CD4-positive, alpha-beta T cell (primary cell): ENCODE measurements around the gene ADCY7. TPM values are rescaled to one million over a fixed set of nuclear protein-coding genes. Genes with fewer than 3 reads are reported as not detected.

Experiments used
- ATAC-seq: fragments of 200-7000 bp; cut with Tn5 transposase; one replicate; pipeline ENCODE4 v1.10.0; 2022; ENCODE audit warnings: mild to moderate bottlenecking; ENCODE audit not compliant: poor library complexity
- CTCF ChIA-PET: fragments of 350-600 bp; sonication (Branson Sonifier 250); formaldehyde crosslinking; loops from one replicate; lab custom pipeline; 2021; ENCODE audit warnings: antibody characterized with exemption, inconsistent platforms; lab: Charles Lee
- POLR2A ChIA-PET: fragments of 350-600 bp; sonication (Branson Sonifier 250); formaldehyde crosslinking; loops from one replicate; lab custom pipeline; 2021; ENCODE audit warnings: antibody characterized with exemption, inconsistent platforms; lab: Charles Lee
- DNase-seq, 14 experiments: peaks; one replicate each; pipeline ENCODE4 v3.0.0-alpha.2; 2013 to 2020; ENCODE audit warnings: mixed read lengths in 2 of 14
- H3K27ac ChIP-seq, 2 donors: one replicate each; pipeline versions ENCODE4 v1.5.1 to v1.7.0; 2013; ENCODE audit warnings: low read length in 2 of 2, low read depth in 1 of 2, mild to moderate bottlenecking in 1 of 2
- H3K27me3 ChIP-seq, 2 experiments: 1 replicate in 1 of 2; 2 replicates in 1 of 2; pipeline versions ENCODE4 v1.6.1 to v1.7.0; 2013; ENCODE audit warnings: low read length in 2 of 2, control low read depth in 1 of 2, mild to moderate bottlenecking in 1 of 2, moderate library complexity in 1 of 2; ENCODE audit not compliant: insufficient read depth in 2 of 2, control insufficient read depth in 1 of 2
- H3K36me3 ChIP-seq: one replicate; pipeline ENCODE4 v1.6.1; 2013; ENCODE audit warnings: low read length, control low read depth; ENCODE audit not compliant: insufficient read depth
- H3K4me1 ChIP-seq: one replicate; pipeline ENCODE4 v1.6.1; 2013; ENCODE audit warnings: low read length, control low read depth; ENCODE audit not compliant: insufficient read depth
- H3K4me3 ChIP-seq: one replicate; pipeline ENCODE4 v1.5.1; 2013; ENCODE audit warnings: mild to moderate bottlenecking, low read length, moderate library complexity
- H3K9me3 ChIP-seq, 2 experiments: 1 replicate in 1 of 2; 2 replicates in 1 of 2; pipeline versions ENCODE4 v1.6.1 to v1.7.0; 2013; ENCODE audit warnings: low read length in 2 of 2, mild to moderate bottlenecking in 2 of 2, control low read depth in 1 of 2, moderate library complexity in 1 of 2; ENCODE audit not compliant: control insufficient read depth in 1 of 2, insufficient read depth in 1 of 2
- H3K27ac Mint-ChIP-seq: one replicate; pipeline ENCODE4 v1.8.0; 2020; ENCODE audit warnings: mixed read lengths
- H3K27me3 Mint-ChIP-seq: one replicate; pipeline ENCODE4 v1.8.0; 2021; ENCODE audit warnings: mixed read lengths
- H3K36me3 Mint-ChIP-seq: one replicate; pipeline ENCODE4 v1.8.0; 2021; ENCODE audit warnings: low read depth, mixed read lengths
- H3K4me1 Mint-ChIP-seq: one replicate; pipeline ENCODE4 v1.8.0; 2021; ENCODE audit warnings: low read depth, mixed read lengths
- H3K4me3 Mint-ChIP-seq: one replicate; pipeline ENCODE4 v1.8.0; 2020; ENCODE audit warnings: mild to moderate bottlenecking, mixed read lengths
- H3K9me3 Mint-ChIP-seq: one replicate; pipeline ENCODE4 v1.8.0; 2020; ENCODE audit warnings: mixed read lengths
- CTCF ChIP-seq: fragments of 200-600 bp; IDR thresholded peaks from one replicate; pipeline ENCODE4 v1.8.0; 2022; ENCODE audit warnings: antibody characterized with exemption, mild to moderate bottlenecking
- intact Hi-C, 2 experiments: fragments of 100-400 bp; cut with DNase I in 1 of 2; cut with micrococcal nuclease in 1 of 2; formaldehyde crosslinking; loops; one replicate each; pipeline versions ENCODE4 v1.15.1 to v1.9.0; 2023 to 2025; cut with DNase I, micrococcal nuclease
- total RNA-seq, 174 experiments: library from RNA in 2 of 174; stranded (reverse) in 2 of 174; gene quantifications; one replicate each; pipeline ENCODE4 v1.2.3 and lab custom pipeline; 2021 to 2026

ADCY7 gene
- total RNA-seq, 2 experiments from 2014 or later, result 136 to 147 TPM

GRCh38 chr16:50308237-50308965 lies 42.0 kb downstream of the ADCY7 start:
- ATAC-seq (no peak), DNase-seq (peak in 2 of 14 experiments; percentile 1 to 32)
- Mint-ChIP-seq H3K27me3 (no peaks in the 10 kb centered on the region), H3K27ac (no peak overlapping the region), H3K9me3 (no peaks in the 10 kb centered on the region), H3K36me3 (peaks cover 73% of the 10 kb centered on the region), H3K4me3 (no peak overlapping the region), H3K4me1 (peaks cover 10% of the 10 kb centered on the region)
- intact Hi-C loops, result no loop called here
- Histone ChIP-seq H3K4me3 (no peak overlapping the region), H3K36me3 (peaks cover 99% of the 10 kb centered on the region), H3K4me1 (peaks cover 28% of the 10 kb centered on the region), H3K27ac (no peak overlapping the region), H3K9me3 (no peaks in the 10 kb centered on the region), H3K27me3 (no peaks in the 10 kb centered on the region)
- CTCF ChIA-PET, result no interaction called here
- no peak for TF ChIP-seq CTCF
- POLR2A ChIA-PET, result interaction anchor here (2.4 kb wide), 1 partner anchor 34 kb away, joined by 13 read pairs; no protein-coding TSS in a partner anchor

GRCh38 chr16:50309156-50309526 lies 42.8 kb downstream of the ADCY7 start:
- CTCF ChIA-PET, result no interaction called here
- Mint-ChIP-seq H3K4me3 (no peak overlapping the region), H3K9me3 (no peaks in the 10 kb centered on the region), H3K27me3 (no peaks in the 10 kb centered on the region), H3K27ac (peak overlapping the region; percentile 67), H3K36me3 (peaks cover 78% of the 10 kb centered on the region), H3K4me1 (peaks cover 18% of the 10 kb centered on the region)
- POLR2A ChIA-PET, result interaction anchor here (2.4 kb wide), 1 partner anchor 35 kb away, joined by 13 read pairs; no protein-coding TSS in a partner anchor
- peaks cover 36% of the 10 kb centered on the region for H3K4me1 ChIP-seq
- H3K4me3 ChIP-seq, result no peak overlapping the region
- intact Hi-C loops, result no loop called here
- TF ChIP-seq CTCF, result no peak
- ATAC-seq, result no peak
- peak overlapping the region in 1 of 2 donors; percentile 29 for H3K27ac ChIP-seq
- peaks cover 99% of the 10 kb centered on the region for H3K36me3 ChIP-seq
- H3K27me3 ChIP-seq, result no peaks in the 10 kb centered on the region
- DNase-seq, result peak in 2 of 14 experiments; percentile 1 to 28
- no peaks in the 10 kb centered on the region for H3K9me3 ChIP-seq

GRCh38 chr16:50309527-50310307 lies 43.4 kb downstream of the ADCY7 start:
- Histone ChIP-seq H3K27ac (peak overlapping the region in 1 of 2 donors; percentile 29), H3K27me3 (no peaks in the 10 kb centered on the region), H3K4me1 (peaks cover 38% of the 10 kb centered on the region), H3K36me3 (peaks cover 99% of the 10 kb centered on the region), H3K4me3 (no peak overlapping the region), H3K9me3 (no peaks in the 10 kb centered on the region)
- POLR2A ChIA-PET, result interaction anchor here (2.4 kb wide), 1 partner anchor 35 kb away, joined by 13 read pairs; no protein-coding TSS in a partner anchor
- TF ChIP-seq CTCF, result no peak
- Mint-ChIP-seq H3K27me3 (no peaks in the 10 kb centered on the region), H3K9me3 (no peaks in the 10 kb centered on the region), H3K4me3 (no peak overlapping the region), H3K36me3 (peaks cover 83% of the 10 kb centered on the region), H3K27ac (peak overlapping the region; percentile 67), H3K4me1 (peaks cover 20% of the 10 kb centered on the region)
- DNase-seq (peak in 2 of 14 experiments; percentile 2 to 29), ATAC-seq (no peak)
- CTCF ChIA-PET, result no interaction called here
- intact Hi-C loops, result loop anchor here in 1 of 2 experiments (10.0 kb wide), 1 partner anchor 45 kb away; the partner anchor contains the start of gene ADCY7
